Mononuclear cell (primary cell): ENCODE data around the gene ACD. TPM values are rescaled to one million over a fixed set of nuclear protein-coding genes. Genes with fewer than 3 reads are reported as not detected.

Experiments
- H3K27me3 ChIP-seq: 2 replicates; pipeline ENCODE4 v1.6.0; 2011; ENCODE audit warnings: low read length, control low read depth; ENCODE audit not compliant: insufficient read depth
- H3K4me1 ChIP-seq: 2 replicates; pipeline ENCODE4 v1.5.1; 2011; ENCODE audit warnings: mild to moderate bottlenecking, low read length, control low read depth; ENCODE audit not compliant: insufficient read depth
- H3K4me3 ChIP-seq: 2 replicates; pipeline ENCODE4 v1.5.1; 2011; ENCODE audit warnings: mild to moderate bottlenecking, low read length, moderate library complexity
- H3K9me3 ChIP-seq: 2 replicates; pipeline ENCODE4 v1.5.1; 2011; ENCODE audit warnings: low read depth, mild to moderate bottlenecking, control low read depth, low read length
- total RNA-seq: library from RNA; depleted of rRNA; stranded (reverse); fragments of >200 nt; gene quantifications from one replicate; pipeline ENCODE4 v1.2.3, GENCODE V29; 2012

ACD gene
- total RNA-seq, 1 donor, result 12.7 TPM

DNA sequence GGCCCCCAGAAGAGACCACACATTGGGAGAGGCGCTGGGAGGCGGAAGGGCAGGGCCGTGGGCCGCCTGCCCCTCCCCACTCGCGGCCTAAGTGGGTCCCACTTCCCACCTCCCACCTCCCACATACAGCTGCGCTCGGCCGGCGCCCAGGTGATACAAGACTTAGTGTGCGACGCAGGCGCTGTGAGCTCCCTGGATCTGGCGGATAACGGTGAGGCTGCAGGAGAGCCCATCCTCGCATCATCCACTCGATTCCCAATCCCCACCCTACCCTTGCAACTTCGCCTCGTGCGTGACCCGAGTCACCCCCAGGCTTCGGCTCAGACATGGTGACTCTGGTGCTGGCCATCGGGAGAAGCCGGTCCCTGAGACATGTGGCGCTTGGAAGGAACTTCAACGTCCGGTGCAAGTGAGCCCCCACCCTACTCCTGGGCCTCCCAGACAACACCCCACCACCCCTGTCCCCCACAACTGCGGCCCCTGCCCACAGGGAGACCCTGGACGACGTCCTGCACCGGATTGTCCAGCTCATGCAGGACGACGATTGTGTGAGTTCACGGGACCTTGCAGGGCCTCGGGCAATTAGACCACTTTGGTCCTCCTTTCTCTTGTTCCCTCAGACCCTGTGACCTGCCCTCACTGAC is 11.2 kb downstream of the ACD start:
- Histone ChIP-seq H3K9me3 (no peaks in the 10 kb centered on the region), H3K4me3 (no peak overlapping the region), H3K4me1 (peaks cover 11% of the 10 kb centered on the region), H3K27me3 (no peaks in the 10 kb centered on the region)

DNA sequence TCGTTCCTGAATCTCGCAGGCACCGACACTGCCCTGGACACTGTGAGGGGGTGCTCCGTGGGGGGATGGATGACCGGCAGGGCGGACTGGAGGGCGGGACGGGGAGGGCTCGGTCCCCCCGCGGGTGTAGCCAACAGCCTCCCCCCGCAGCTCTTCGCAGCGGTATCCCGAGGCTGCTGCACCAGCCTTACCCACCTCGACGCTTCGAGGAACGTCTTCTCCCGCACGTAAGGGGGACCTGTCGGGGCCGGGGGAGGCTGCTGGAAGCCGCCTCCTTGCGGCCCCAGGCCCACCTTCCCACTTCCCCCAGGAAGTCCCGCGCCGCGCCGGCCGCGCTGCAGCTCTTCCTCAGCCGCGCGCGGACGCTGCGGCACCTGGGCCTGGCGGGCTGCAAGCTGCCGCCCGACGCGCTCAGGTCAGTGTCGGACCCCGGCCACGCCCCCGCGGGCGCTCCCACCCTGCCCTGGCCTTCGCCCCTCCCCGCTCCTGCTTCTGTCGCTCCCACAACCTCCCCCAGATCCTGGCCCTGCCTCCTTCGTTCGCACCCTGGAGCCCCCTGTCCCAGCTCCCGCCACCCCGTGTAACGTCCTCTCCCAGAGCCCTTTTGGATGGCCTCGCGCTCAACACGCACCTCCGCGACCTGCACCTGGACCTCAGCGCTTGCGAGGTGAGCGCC is 11.8 kb downstream of the ACD start:
- no peaks in the 10 kb centered on the region for H3K9me3 ChIP-seq
- no peaks in the 10 kb centered on the region for H3K27me3 ChIP-seq
- H3K4me1 ChIP-seq, result peaks cover 11% of the 10 kb centered on the region

DNA sequence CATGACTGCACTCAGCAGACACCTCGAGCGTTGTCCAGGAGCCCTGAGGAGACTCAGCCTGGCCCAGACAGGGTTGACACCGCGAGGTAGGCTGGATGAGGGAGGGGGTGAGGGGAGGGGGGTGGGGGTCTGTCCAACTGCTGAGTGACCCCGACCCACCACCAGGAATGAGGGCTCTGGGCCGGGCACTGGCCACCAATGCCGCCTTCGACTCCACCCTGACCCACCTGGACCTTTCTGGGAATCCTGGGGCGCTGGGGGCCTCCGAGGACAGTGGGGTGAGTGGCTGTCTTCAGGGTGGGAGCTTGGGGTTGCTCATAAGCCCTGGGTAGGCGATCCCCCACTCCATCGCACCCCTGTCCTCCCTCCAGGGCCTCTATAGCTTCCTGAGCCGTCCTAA is 12.4 kb downstream of the ACD start:
- H3K4me3 ChIP-seq, result no peak overlapping the region
- H3K4me1 ChIP-seq, result peaks cover 11% of the 10 kb centered on the region
- H3K9me3 ChIP-seq, result no peaks in the 10 kb centered on the region
- no peaks in the 10 kb centered on the region for H3K27me3 ChIP-seq

More for the DNA sequence above, 11.8 kb downstream of the ACD start:
- no peak overlapping the region for H3K4me3 ChIP-seq

DNA sequence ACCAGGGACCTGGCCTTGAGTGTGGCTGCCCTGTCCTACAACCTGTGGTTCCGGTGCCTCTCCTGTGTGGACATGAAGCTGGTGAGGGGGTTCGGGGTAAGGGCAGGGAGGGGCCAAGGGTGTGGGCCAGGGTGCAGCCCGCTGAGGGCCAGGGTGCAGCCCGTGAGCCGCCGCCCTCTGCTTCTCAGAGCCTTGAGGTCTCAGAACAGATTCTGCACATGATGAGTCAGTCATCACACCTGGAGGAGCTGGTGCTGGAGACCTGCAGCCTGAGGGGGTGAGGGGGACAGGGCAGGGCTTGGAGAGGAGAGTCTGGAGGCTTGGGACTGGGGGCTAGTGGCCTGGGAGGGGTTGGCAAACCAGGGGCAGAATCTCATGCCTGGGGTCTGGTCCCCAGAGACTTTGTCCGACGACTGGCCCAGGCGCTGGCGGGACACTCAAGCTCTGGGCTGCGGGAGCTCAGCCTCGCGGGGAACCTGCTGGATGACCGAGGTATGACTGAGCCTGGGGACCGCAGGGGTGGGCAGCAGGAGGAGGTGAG is 12.9 kb downstream of the ACD start:
- peaks cover 11% of the 10 kb centered on the region for H3K4me1 ChIP-seq
- no peak overlapping the region for H3K4me3 ChIP-seq
- no peaks in the 10 kb centered on the region for H3K27me3 ChIP-seq
- no peaks in the 10 kb centered on the region for H3K9me3 ChIP-seq

- H3K4me3 ChIP-seq, result peak overlapping the region; percentile 41
- no peaks in the 10 kb centered on the region for H3K9me3 ChIP-seq
- H3K4me1 ChIP-seq, result peaks cover 11% of the 10 kb centered on the region
- H3K27me3 ChIP-seq, result no peaks in the 10 kb centered on the region
Measured at GRCh38 chr16:67645397-67646121, 14.5 kb downstream of the ACD start.

- H3K4me3 ChIP-seq, result no peak overlapping the region
- H3K27me3 ChIP-seq, result no peaks in the 10 kb centered on the region
- H3K4me1 ChIP-seq, result peaks cover 11% of the 10 kb centered on the region
- no peaks in the 10 kb centered on the region for H3K9me3 ChIP-seq
Measured at GRCh38 chr16:67644038-67644437, 16.0 kb downstream of the ACD start.

DNA sequence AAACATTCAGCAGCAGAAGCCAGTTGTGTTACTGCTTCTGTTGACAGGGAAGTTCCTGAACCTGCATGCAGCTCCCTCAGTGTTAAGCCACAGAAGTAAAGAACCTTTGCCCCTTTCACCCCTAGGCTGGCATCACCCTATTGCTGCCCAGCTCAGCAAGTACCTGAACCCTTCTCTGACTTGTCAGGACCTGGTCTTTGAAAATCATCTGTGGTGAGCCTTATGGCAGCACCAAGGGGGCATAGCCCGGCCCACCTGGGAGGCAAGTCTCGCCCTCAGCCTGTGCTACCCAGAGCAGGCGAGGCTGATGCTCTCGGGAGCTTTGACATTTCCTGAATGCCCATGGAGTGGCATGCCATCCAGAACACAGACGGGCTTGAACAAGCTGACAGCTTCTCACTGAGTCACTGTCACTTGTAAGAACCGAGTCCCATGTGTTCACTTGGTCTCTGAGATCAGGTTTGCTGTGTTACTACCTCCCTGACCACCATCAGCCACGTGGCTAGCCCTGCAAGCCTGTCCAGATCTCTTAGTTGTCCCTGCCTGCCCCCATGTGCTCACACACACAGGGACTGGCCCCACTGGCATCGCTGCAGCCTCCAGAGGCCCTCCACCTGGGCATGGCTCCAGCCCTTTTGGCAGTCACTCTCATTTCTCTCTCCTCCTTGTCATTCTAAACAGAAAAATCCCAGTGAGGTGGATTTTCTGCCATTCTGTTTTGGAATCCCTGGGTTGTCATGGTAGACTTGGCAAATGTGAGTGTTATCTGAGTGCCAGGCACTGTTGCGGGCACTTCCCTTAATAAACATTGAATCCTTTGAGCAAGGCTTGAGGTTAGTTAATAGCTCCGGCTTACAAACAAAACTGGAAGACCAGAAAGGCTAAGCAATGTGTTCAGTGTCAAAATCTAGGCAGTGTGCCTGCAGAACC is 18.0 kb downstream of the ACD start:
- Histone ChIP-seq H3K4me3 (no peak overlapping the region), H3K27me3 (no peaks in the 10 kb centered on the region), H3K9me3 (no peaks in the 10 kb centered on the region), H3K4me1 (peaks cover 11% of the 10 kb centered on the region)

DNA sequence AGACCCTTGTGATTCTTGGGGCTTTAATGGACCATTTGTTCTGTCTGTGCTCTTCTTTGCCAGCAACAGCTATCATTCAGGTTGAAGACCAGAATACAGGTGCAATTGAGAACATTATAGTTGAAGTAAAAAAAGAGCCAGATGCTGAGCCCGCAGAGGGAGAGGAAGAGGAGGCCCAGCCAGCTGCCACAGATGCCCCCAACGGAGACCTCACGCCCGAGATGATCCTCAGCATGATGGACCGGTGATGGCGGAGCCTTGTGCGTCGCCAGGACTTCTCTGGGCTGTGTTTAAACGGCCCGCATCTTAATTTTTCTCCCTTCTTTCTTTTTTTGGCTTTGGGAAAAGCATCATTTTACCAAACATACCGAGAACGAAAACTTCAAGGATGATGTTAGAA is 22.4 kb downstream of the ACD start:
- H3K4me1 ChIP-seq, result no peaks in the 10 kb centered on the region
- H3K4me3 ChIP-seq, result no peak overlapping the region
- H3K9me3 ChIP-seq, result no peaks in the 10 kb centered on the region
- no peaks in the 10 kb centered on the region for H3K27me3 ChIP-seq

GRCh38 chr16:67636713-67637112 is 23.3 kb downstream of the ACD start:
- Histone ChIP-seq H3K4me1 (no peaks in the 10 kb centered on the region), H3K27me3 (no peaks in the 10 kb centered on the region), H3K9me3 (no peaks in the 10 kb centered on the region), H3K4me3 (no peak overlapping the region)

- Histone ChIP-seq H3K4me3 (no peak overlapping the region), H3K4me1 (no peaks in the 10 kb centered on the region), H3K9me3 (no peaks in the 10 kb centered on the region), H3K27me3 (no peaks in the 10 kb centered on the region)
Measured at GRCh38 chr16:67632415-67633172, 27.5 kb downstream of the ACD start.

DNA sequence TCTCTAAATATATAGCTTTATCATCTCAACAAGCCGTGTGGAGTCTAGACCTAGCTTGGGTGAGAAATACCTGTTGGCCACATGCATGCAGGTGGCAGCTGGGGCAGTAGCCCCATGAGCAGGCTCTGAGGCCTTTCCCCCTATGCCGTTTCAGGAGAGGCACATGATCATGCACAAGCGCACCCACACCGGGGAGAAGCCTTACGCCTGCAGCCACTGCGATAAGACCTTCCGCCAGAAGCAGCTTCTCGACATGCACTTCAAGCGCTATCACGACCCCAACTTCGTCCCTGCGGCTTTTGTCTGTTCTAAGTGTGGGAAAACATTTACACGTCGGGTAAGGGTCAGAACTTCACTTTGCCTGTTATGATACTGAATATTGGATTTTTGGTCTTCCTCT is 31.8 kb downstream of the ACD start:
- Histone ChIP-seq H3K27me3 (no peaks in the 10 kb centered on the region), H3K4me3 (no peak overlapping the region), H3K4me1 (no peaks in the 10 kb centered on the region), H3K9me3 (no peaks in the 10 kb centered on the region)

DNA sequence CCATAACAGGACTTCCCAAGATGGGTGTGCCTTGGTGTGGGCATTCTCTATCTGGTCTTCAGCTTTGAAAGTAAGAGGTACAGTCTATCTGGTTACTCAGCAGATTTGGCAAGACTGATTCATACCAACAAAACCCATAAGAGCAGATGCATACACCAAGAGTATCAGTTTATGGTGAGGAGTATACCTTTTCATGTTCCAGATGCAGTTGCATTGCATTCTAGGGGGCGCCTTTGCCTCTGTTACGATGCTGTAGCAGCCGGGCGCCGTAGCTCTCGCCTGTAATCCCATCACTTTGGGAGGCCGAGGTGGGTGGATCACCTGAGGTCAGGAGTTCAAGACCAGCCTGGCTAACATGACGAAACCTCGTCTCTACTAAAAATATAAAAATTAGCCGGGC is 46.3 kb downstream of the ACD start:
- no peak overlapping the region for H3K4me3 ChIP-seq
- H3K9me3 ChIP-seq, result no peaks in the 10 kb centered on the region
- no peaks in the 10 kb centered on the region for H3K4me1 ChIP-seq
- H3K27me3 ChIP-seq, result no peaks in the 10 kb centered on the region

DNA sequence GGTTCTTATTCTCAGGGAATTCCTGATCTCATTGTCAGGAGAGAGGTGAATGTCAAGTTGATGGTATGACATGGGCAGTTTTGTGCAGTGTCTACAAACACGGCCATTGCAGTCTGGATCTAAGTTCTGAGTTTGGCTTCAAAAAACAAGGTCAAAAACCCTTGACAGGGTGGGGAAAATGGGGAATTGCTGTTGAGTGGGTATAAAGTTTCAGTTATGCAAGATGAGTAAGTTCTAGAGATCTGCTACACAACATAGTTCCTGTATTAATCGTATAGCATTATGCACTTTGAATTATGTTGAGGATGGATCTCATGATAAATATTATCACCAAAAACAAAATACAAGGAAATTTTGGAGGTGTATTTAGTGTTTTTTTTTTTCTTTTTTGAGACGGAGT is 51.7 kb downstream of the ACD start:
- no peaks in the 10 kb centered on the region for H3K9me3 ChIP-seq
- H3K27me3 ChIP-seq, result no peaks in the 10 kb centered on the region
- no peak overlapping the region for H3K4me3 ChIP-seq
- no peaks in the 10 kb centered on the region for H3K4me1 ChIP-seq
